Liver (tissue), 9 donors: ENCODE measurements around the gene MYL3. TPM values are rescaled to one million over a fixed set of nuclear protein-coding genes. Genes with fewer than 3 reads are reported as not detected.

Source experiments
- DNase-seq: peaks from one replicate; pipeline ENCODE4 v3.0.0-alpha.2; 2017; ENCODE audit warnings: low spot score
- H3K27ac ChIP-seq, 2 donors: one replicate each; pipeline ENCODE4 v1.7.0; 2013; ENCODE audit warnings: inconsistent platforms in 2 of 2, low read length in 2 of 2, control low read depth in 1 of 2, low read depth in 1 of 2, mild to moderate bottlenecking in 1 of 2
- H3K27me3 ChIP-seq, 4 donors: one replicate each; pipeline versions ENCODE4 v1.6.1 to v1.7.0; 2013; ENCODE audit warnings: low read length in 3 of 4, inconsistent platforms in 1 of 4, mild to moderate bottlenecking in 1 of 4, moderate library complexity in 1 of 4; ENCODE audit not compliant: control insufficient read depth in 4 of 4, insufficient read depth in 4 of 4
- H3K36me3 ChIP-seq, 4 donors: one replicate each; pipeline versions ENCODE4 v1.6.1 to v1.7.0; 2013; ENCODE audit warnings: low read length in 3 of 4, mild to moderate bottlenecking in 3 of 4, low read depth in 1 of 4, moderate library complexity in 1 of 4; ENCODE audit not compliant: control insufficient read depth in 4 of 4, insufficient read depth in 3 of 4
- H3K4me1 ChIP-seq, 4 donors: one replicate each; pipeline versions ENCODE4 v1.6.1 to v1.7.0; 2013; ENCODE audit warnings: low read length in 3 of 4, mild to moderate bottlenecking in 3 of 4, moderate library complexity in 1 of 4; ENCODE audit not compliant: control insufficient read depth in 4 of 4, insufficient read depth in 4 of 4
- H3K4me3 ChIP-seq, 3 donors: one replicate each; pipeline versions ENCODE4 v1.6.1 to v1.7.0; 2013; ENCODE audit warnings: low read length in 3 of 3, control low read depth in 1 of 3, low read depth in 1 of 3, mild to moderate bottlenecking in 1 of 3
- H3K9ac ChIP-seq, 2 donors: one replicate each; pipeline ENCODE4 v1.7.0; 2013; ENCODE audit warnings: low read length in 2 of 2, mild to moderate bottlenecking in 2 of 2, moderate library complexity in 2 of 2, control low read depth in 1 of 2, low read depth in 1 of 2
- H3K9me3 ChIP-seq, 4 donors: one replicate each; pipeline versions ENCODE4 v1.6.1 to v1.7.0; 2013; ENCODE audit warnings: low read length in 3 of 4; ENCODE audit not compliant: control insufficient read depth in 4 of 4
- EGR1 ChIP-seq, 2 donors: IDR thresholded peaks; 2 replicates each; pipeline ENCODE4 v1.6.1; 2016 to 2018; ENCODE audit warnings: antibody characterized with exemption in 2 of 2, low read depth in 2 of 2
- FOXA1 ChIP-seq: IDR thresholded peaks from 2 replicates; pipeline ENCODE4 v1.6.1; 2016; ENCODE audit warnings: antibody characterized with exemption
- GABPA ChIP-seq, 2 donors: IDR thresholded peaks in 1 of 2; conservative IDR thresholded peaks in 1 of 2; 2 replicates each; pipeline ENCODE4 v1.6.1; 2016; ENCODE audit warnings: antibody characterized with exemption in 2 of 2, mild to moderate bottlenecking in 1 of 2, moderate library complexity in 1 of 2
- HNF4A ChIP-seq, 2 donors: conservative IDR thresholded peaks; 2 replicates each; pipeline ENCODE4 v1.6.1; 2016; ENCODE audit warnings: antibody characterized with exemption in 2 of 2, mild to moderate bottlenecking in 2 of 2
- JUND ChIP-seq, 2 donors: IDR thresholded peaks; 2 replicates each; pipeline ENCODE4 v1.6.1; 2016; ENCODE audit warnings: antibody characterized with exemption in 2 of 2
- SP1 ChIP-seq: IDR thresholded peaks from 2 replicates; pipeline ENCODE4 v1.6.1; 2018; ENCODE audit warnings: antibody characterized with exemption, mild to moderate bottlenecking
- WGBS: extraction: QIAGEN DNeasy Blood & Tissue Kit; methylation state at CpG from one replicate; pipeline ENCODE4 v1.1.7; 2013; 5-methylcytosine and 5-hydroxymethylcytosine counted together
- polyA plus RNA-seq, 2 donors: library from polyadenylated mRNA; stranded (reverse) in 1 of 2; unstranded in 1 of 2; fragments of 200-250 nt in 1 of 2; fragments of >200 nt in 1 of 2; fragmentation: Nextera tagmentation in 1 of 2; extraction: Ambion mirVana in 1 of 2; gene quantifications; one replicate each; pipeline versions ENCODE4 v1.2.1 to v1.2.3, GENCODE V29; 2013 to 2015
- total RNA-seq, 2 donors: library from RNA; depleted of rRNA; stranded (reverse); fragments of >200 nt; gene quantifications; one replicate each; pipeline ENCODE4 v1.2.3, GENCODE V29; 2014
- TF ChIP-seq, protein P1 (sequence below): IDR thresholded peaks from 2 replicates; pipeline ENCODE4 v1.6.1; 2016; ENCODE audit warnings: antibody characterized with exemption, mild to moderate bottlenecking
- TF ChIP-seq, protein P2 (sequence below): IDR thresholded peaks from 2 replicates; pipeline ENCODE4 v1.6.1; 2016; ENCODE audit warnings: antibody characterized with exemption
- TF ChIP-seq, protein P3 (sequence below): IDR thresholded peaks from 2 replicates; pipeline ENCODE4 v1.6.1; 2016; ENCODE audit warnings: antibody characterized with exemption
- TF ChIP-seq, protein P4 (sequence below): fragments of 150-350 bp; IDR thresholded peaks from 2 replicates; pipeline ENCODE4 v1.5.1; 2017; ENCODE audit warnings: improper control_type of control experiment, low read depth, low read length; ENCODE audit not compliant: missing input control
- donor health status: healthy.
- donor health status: healthy.
- donor health status: healthy.
- donor health status: healthy.
- donor health status: healthy.

The MYL3 gene
- total and polyA plus RNA-seq, 4 donors: 0.51 to 1.3 (median 0.81) TPM

DNA sequence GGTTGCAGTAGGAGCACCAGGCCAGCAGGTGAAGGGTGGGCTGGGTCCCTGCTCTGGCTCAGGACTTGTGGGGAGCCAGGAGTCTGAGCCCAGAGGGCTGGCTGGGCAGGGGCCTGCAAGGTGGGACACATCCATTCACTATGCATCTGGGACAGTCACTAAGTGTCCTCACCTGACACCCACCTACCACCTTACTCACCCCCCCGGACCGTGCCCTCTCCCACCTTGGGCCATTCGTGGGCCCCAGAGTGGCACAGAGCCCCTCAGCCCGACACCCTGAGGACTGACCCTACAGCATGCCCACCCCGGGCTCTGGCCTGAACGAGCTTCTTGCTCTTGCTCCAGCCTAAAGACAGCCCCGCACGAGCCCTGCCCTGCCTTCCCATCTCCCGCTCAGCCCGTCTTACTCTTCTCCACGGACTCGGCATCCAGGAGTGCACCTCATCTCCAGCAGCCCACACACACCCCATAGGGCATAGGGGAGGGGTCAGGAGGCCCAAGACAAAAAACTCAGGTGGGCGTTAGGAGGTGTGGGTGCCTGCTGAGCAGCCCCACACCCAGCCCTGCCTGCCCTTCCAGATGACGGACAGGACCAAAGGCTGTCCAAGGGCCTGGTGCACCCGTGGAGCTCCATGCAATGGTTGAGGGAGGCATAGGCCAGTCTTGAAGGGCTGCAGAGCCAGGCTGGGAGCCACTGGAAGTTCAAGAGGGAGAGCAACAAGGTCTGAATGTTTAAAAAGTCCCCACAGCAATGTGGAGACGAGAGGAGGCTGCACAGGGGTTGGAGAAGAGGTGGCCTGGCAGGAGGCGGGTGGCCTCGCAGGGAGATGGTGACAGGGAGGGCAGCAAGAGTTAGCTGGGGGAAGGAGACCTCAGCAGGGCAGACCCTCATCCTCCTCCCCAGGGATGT lies 41.3 kb upstream of the MYL3 start:
- Histone ChIP-seq H3K4me3 (no peak overlapping the region), H3K36me3 (no peaks in the 10 kb centered on the region), H3K9me3 (no peaks in the 10 kb centered on the region), H3K27me3 (no peaks in the 10 kb centered on the region), H3K27ac (no peak overlapping the region), H3K4me1 (peaks cover 5 to 22% (median 16%) of the 10 kb centered on the region in 4 donors), H3K9ac (no peak overlapping the region)
- TF ChIP-seq JUND (IDR thresholded peaks at IDR 0.05) (no peak), HNF4A (conservative IDR thresholded peaks at IDR 0.05) (no peak)
- TF ChIP-seq, protein P1, sequence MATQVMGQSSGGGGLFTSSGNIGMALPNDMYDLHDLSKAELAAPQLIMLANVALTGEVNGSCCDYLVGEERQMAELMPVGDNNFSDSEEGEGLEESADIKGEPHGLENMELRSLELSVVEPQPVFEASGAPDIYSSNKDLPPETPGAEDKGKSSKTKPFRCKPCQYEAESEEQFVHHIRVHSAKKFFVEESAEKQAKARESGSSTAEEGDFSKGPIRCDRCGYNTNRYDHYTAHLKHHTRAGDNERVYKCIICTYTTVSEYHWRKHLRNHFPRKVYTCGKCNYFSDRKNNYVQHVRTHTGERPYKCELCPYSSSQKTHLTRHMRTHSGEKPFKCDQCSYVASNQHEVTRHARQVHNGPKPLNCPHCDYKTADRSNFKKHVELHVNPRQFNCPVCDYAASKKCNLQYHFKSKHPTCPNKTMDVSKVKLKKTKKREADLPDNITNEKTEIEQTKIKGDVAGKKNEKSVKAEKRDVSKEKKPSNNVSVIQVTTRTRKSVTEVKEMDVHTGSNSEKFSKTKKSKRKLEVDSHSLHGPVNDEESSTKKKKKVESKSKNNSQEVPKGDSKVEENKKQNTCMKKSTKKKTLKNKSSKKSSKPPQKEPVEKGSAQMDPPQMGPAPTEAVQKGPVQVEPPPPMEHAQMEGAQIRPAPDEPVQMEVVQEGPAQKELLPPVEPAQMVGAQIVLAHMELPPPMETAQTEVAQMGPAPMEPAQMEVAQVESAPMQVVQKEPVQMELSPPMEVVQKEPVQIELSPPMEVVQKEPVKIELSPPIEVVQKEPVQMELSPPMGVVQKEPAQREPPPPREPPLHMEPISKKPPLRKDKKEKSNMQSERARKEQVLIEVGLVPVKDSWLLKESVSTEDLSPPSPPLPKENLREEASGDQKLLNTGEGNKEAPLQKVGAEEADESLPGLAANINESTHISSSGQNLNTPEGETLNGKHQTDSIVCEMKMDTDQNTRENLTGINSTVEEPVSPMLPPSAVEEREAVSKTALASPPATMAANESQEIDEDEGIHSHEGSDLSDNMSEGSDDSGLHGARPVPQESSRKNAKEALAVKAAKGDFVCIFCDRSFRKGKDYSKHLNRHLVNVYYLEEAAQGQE: no peak
- WGBS: 90% methylated on average over 18 of the region's 18 CpGs
- no peak for DNase-seq

DNA sequence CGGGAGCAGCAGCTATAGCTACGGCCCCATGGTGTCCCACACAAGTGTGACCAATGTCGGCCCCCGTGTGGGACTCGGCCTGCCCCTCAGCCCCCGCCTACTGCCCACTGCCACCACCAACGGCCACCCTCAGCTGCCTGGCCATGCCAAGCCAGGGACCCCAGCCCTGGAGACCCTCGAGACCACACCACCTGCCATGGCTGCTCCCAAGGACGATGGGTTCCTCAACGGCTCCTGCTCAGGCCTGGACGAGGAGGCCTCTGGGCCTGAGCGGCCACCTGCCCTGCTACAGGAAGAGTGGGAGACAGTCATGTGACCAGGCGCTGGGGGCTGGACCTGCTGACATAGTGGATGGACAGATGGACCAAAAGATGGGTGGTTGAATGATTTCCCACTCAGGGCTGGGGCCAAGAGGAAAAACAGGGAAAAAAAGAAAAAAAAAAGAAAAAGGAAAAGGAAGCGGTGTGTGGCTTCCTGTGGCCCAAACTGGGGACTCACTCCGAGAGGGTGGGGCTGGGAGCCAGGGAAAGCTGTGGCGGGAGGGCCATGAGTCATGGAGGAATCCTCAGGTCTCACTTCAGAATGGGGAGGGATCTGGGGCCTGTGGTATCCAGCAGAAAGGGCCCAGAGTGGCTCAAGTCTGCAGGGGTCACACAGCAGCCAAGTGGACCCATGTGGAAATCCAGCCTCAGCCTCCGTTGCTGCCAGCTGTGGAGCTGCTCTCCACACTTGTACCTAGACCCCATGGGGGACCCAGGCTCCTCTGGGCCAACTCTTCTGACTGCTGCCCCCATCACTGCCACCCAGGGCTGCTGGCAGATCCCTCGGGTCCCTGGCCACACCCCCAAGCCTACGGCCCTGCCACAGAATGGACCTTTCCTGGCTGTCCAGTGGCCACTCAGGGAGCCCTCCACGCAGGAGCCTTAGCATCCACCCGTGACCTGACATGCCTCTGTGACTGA lies 40.4 kb upstream of the MYL3 start:
- TF ChIP-seq EGR1 (IDR thresholded peaks at IDR 0.05; ENCODE audit: low read depth in 2 of 2): no peak
- TF ChIP-seq, protein P2, sequence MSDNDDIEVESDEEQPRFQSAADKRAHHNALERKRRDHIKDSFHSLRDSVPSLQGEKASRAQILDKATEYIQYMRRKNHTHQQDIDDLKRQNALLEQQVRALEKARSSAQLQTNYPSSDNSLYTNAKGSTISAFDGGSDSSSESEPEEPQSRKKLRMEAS: no peak
- no peak for TF ChIP-seq FOXA1
- no peak for TF ChIP-seq SP1
- TF ChIP-seq, protein P3, sequence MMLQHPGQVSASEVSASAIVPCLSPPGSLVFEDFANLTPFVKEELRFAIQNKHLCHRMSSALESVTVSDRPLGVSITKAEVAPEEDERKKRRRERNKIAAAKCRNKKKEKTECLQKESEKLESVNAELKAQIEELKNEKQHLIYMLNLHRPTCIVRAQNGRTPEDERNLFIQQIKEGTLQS: no peak
- TF ChIP-seq, protein P4, sequence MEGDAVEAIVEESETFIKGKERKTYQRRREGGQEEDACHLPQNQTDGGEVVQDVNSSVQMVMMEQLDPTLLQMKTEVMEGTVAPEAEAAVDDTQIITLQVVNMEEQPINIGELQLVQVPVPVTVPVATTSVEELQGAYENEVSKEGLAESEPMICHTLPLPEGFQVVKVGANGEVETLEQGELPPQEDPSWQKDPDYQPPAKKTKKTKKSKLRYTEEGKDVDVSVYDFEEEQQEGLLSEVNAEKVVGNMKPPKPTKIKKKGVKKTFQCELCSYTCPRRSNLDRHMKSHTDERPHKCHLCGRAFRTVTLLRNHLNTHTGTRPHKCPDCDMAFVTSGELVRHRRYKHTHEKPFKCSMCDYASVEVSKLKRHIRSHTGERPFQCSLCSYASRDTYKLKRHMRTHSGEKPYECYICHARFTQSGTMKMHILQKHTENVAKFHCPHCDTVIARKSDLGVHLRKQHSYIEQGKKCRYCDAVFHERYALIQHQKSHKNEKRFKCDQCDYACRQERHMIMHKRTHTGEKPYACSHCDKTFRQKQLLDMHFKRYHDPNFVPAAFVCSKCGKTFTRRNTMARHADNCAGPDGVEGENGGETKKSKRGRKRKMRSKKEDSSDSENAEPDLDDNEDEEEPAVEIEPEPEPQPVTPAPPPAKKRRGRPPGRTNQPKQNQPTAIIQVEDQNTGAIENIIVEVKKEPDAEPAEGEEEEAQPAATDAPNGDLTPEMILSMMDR: no peak
- TF ChIP-seq, protein P1: no peak
- TF ChIP-seq GABPA (IDR thresholded peaks at IDR 0.05 in 1 of 2, conservative IDR thresholded peaks at IDR 0.05 in 1 of 2): no peak
- H3K4me1 ChIP-seq: peaks cover 0 to 13% (median 7%) of the 10 kb centered on the region in 4 donors
- no peaks in the 10 kb centered on the region for H3K36me3 ChIP-seq
- no peak overlapping the region for H3K27ac ChIP-seq
- H3K4me3 ChIP-seq: no peak overlapping the region
- 82% methylated on average over 21 of the region's 21 CpGs for WGBS
- H3K9me3 ChIP-seq: no peaks in the 10 kb centered on the region
- H3K27me3 ChIP-seq: no peaks in the 10 kb centered on the region
- H3K9ac ChIP-seq: no peak overlapping the region
- DNase-seq: no peak
